ENCODE results near the gene CRIP1.

- no peak for TF ChIP-seq GATA3 (IDR thresholded peaks at IDR 0.05; ENCODE audit: low read depth, low read length)
- TF ChIP-seq GATA2 (IDR thresholded peaks at IDR 0.05; ENCODE audit: low read depth, low read length), result no peak
Measured at GRCh38 chr14:105478398-105479251, 8.1 kb upstream of the CRIP1 start.
